GM10266 (cell line): ENCODE measurements around the gene RMND1.

ENCODE experiments used
- DNase-seq: peaks from one replicate; pipeline ENCODE4 v3.0.0; 2012; ENCODE audit errors: extremely low spot score
- CTCF ChIP-seq: IDR thresholded peaks from 2 replicates; pipeline ENCODE4 v1.5.1; 2012; ENCODE audit warnings: mild to moderate bottlenecking, low read depth; ENCODE audit not compliant: control insufficient read depth, insufficient read depth; ENCODE audit errors: missing control alignments

Gene RMND1

GRCh38 chr6:151375833-151376232 lies 76.1 kb downstream of the RMND1 start:
- TF ChIP-seq CTCF: no peak
- no peak for DNase-seq

- TF ChIP-seq CTCF: no peak
- no peak for DNase-seq
Measured at GRCh38 chr6:151374036-151374683, 77.8 kb downstream of the RMND1 start.

- no peak for TF ChIP-seq CTCF
- DNase-seq: no peak
Measured at GRCh38 chr6:151372164-151372563, 79.8 kb downstream of the RMND1 start.

- no peak for DNase-seq
Measured at GRCh38 chr6:151370509-151371078, 81.3 kb downstream of the RMND1 start.

GRCh38 chr6:151365233-151365632 lies 86.7 kb downstream of the RMND1 start:
- no peak for DNase-seq
- TF ChIP-seq CTCF: no peak

More at GRCh38 chr6:151370509-151371078, 81.3 kb downstream of the RMND1 start:
- TF ChIP-seq CTCF: no peak

- no peak for DNase-seq
- no peak for TF ChIP-seq CTCF
Measured at GRCh38 chr6:151359486-151359885, 92.4 kb downstream of the RMND1 start.

GRCh38 chr6:151358475-151358874 lies 93.5 kb downstream of the RMND1 start:
- DNase-seq: no peak
- no peak for TF ChIP-seq CTCF
